A673 (cell line): ENCODE measurements around the gene SEMA5B. TPM values are rescaled to one million over a fixed set of nuclear protein-coding genes. Genes with fewer than 3 reads are reported as not detected.

Experiments used
- BruUV-seq: library from RNA; stranded (reverse); fragments of 400-500 nt; replicated peaks from 2 replicates; lab custom pipeline; 2021; lab: Mats Ljungman, UMichigan
- CTCF ChIA-PET: fragments of 300-600 bp; sonication (Branson Sonifier 250); formaldehyde crosslinking; loops from one replicate; lab custom pipeline; 2022; ENCODE audit warnings: antibody characterized with exemption; lab: Charles Lee
- POLR2A ChIA-PET: fragments of 300-600 bp; sonication (Branson Sonifier 250); formaldehyde crosslinking; loops from one replicate; lab custom pipeline; 2022; ENCODE audit warnings: antibody characterized with exemption; ENCODE audit not compliant: low non-redundant PET; lab: Charles Lee
- DNase-seq: peaks from one replicate; pipeline ENCODE4 v3.0.0-alpha.2; 2015; ENCODE audit warnings: low spot score
- H3K27ac ChIP-seq: fragments of 200-600 bp; sonication (generic); 2 replicates; pipeline ENCODE4 v1.5.1; 2016; ENCODE audit warnings: mixed run types, low read depth, mild to moderate bottlenecking, mixed read lengths, antibody characterized with exemption, low read length; ENCODE audit not compliant: poor library complexity, severe bottlenecking
- H3K27me3 ChIP-seq: fragments of 200-600 bp; sonication (generic); replicated peaks from 2 replicates; pipeline ENCODE4 v1.6.1; 2017; ENCODE audit warnings: mixed run types, low read depth, mild to moderate bottlenecking, mixed read lengths, antibody characterized with exemption, low read length; ENCODE audit not compliant: insufficient read depth, poor library complexity
- H3K36me3 ChIP-seq: fragments of 200-600 bp; sonication (generic); 2 replicates; pipeline ENCODE4 v1.6.1; 2016; ENCODE audit warnings: mixed run types, mild to moderate bottlenecking, mixed read lengths, antibody characterized with exemption, low read length; ENCODE audit not compliant: insufficient read depth, poor library complexity, severe bottlenecking
- H3K4me1 ChIP-seq: fragments of 200-600 bp; sonication (generic); 2 replicates; pipeline ENCODE4 v1.6.1; 2017; ENCODE audit warnings: mixed run types, mild to moderate bottlenecking, mixed read lengths, antibody characterized with exemption, low read length; ENCODE audit not compliant: insufficient read depth, poor library complexity, severe bottlenecking
- H3K4me3 ChIP-seq: fragments of 200-600 bp; sonication (generic); 2 replicates; pipeline ENCODE4 v1.5.1; 2016; ENCODE audit warnings: low read depth, mixed run types, mild to moderate bottlenecking, mixed read lengths, low read length; ENCODE audit not compliant: poor library complexity, severe bottlenecking
- H3K9me3 ChIP-seq: fragments of 200-600 bp; sonication (generic); 2 replicates; pipeline ENCODE4 v1.6.1; 2016; ENCODE audit warnings: mixed run types, low read depth, mild to moderate bottlenecking, mixed read lengths, antibody characterized with exemption, low read length; ENCODE audit not compliant: poor library complexity, severe bottlenecking
- CTCF ChIP-seq: fragments of 300-800, 200-600 bp; sonication (generic); conservative IDR thresholded peaks from 2 replicates; pipeline ENCODE4 v1.5.1; 2017; ENCODE audit warnings: low read depth, mild to moderate bottlenecking, antibody characterized with exemption, low read length, moderate library complexity, mixed read lengths
- EZH2 ChIP-seq: fragments of 200-600 bp; sonication (generic); IDR thresholded peaks from 2 replicates; pipeline ENCODE4 v1.6.1; 2017; ENCODE audit warnings: borderline replicate concordance, low read depth, mild to moderate bottlenecking, mixed read lengths, antibody characterized with exemption, low read length; ENCODE audit not compliant: poor library complexity, severe bottlenecking
- intact Hi-C: fragments of 100-400 bp; cut with micrococcal nuclease; formaldehyde crosslinking; loops from one replicate; pipeline ENCODE4 v1.10.0; 2022; ENCODE audit not compliant: unreplicated experiment
- total RNA-seq: library from RNA; stranded (reverse); gene quantifications from 2 replicates; pipeline ENCODE4 v1.2.3, GENCODE V29; 2021

Gene SEMA5B
- total RNA-seq, 1 experiment from 2014 or later: 7.6 TPM

- BruUV-seq: no TSS peak
Measured at GRCh38 chr3:123020709-123021108, 6.9 kb downstream of the SEMA5B start.

GRCh38 chr3:123019591-123019990, 8.0 kb downstream of the SEMA5B start:
- no TSS peak for BruUV-seq
- Histone ChIP-seq H3K4me1 (no peaks in the 10 kb centered on the region), H3K27me3 (peaks cover 82% of the 10 kb centered on the region), H3K36me3 (no peaks in the 10 kb centered on the region), H3K27ac (no peak overlapping the region), H3K9me3 (no peaks in the 10 kb centered on the region), H3K4me3 (no peak overlapping the region)
- TF ChIP-seq EZH2: no peak
- TF ChIP-seq CTCF: no peak
- ChIA-PET POLR2A (interaction anchor here (0.6 kb wide), 1 partner anchor 22 kb away, joined by 3 read pairs; no protein-coding TSS in a partner anchor), CTCF (no interaction called here)
- DNase-seq: no peak
- intact Hi-C loops: no loop called here

More at GRCh38 chr3:123020709-123021108, 6.9 kb downstream of the SEMA5B start:
- Histone ChIP-seq H3K4me1 (no peaks in the 10 kb centered on the region), H3K36me3 (no peaks in the 10 kb centered on the region), H3K27me3 (peaks cover 83% of the 10 kb centered on the region), H3K9me3 (no peaks in the 10 kb centered on the region), H3K27ac (no peak overlapping the region), H3K4me3 (no peak overlapping the region)
- DNase-seq: no peak
- intact Hi-C loops: no loop called here
- ChIA-PET CTCF (no interaction called here), POLR2A (no interaction called here)
- TF ChIP-seq CTCF: no peak
- no peak for TF ChIP-seq EZH2

GRCh38 chr3:123019161-123019560, 8.4 kb downstream of the SEMA5B start:
- H3K27ac ChIP-seq: no peak overlapping the region
- no peaks in the 10 kb centered on the region for H3K36me3 ChIP-seq
- peaks cover 79% of the 10 kb centered on the region for H3K27me3 ChIP-seq
- intact Hi-C loops: no loop called here
- POLR2A ChIA-PET: interaction anchor here (0.6 kb wide), 1 partner anchor 21 kb away, joined by 3 read pairs; no protein-coding TSS in a partner anchor
- DNase-seq: no peak
- no peak for TF ChIP-seq CTCF
- no peak for TF ChIP-seq EZH2
- no peaks in the 10 kb centered on the region for H3K9me3 ChIP-seq
- CTCF ChIA-PET: no interaction called here
- H3K4me1 ChIP-seq: no peaks in the 10 kb centered on the region
- BruUV-seq: no TSS peak
- H3K4me3 ChIP-seq: no peak overlapping the region
